OCI-LY3 (cell line): ENCODE data around the gene MED15.

Experiments
- EZH2phosphoT487 ChIP-seq: fragments of 200-600 bp; shearing (Covaris generic); IDR thresholded peaks from 2 replicates; pipeline ENCODE4 v1.6.1; 2018; ENCODE audit warnings: antibody characterized with exemption, mixed run types, low read depth
- TF ChIP-seq, protein P1 (sequence below): fragments of 200-600, 300-600 bp; sonication (generic); IDR thresholded peaks from 2 replicates; pipeline ENCODE4 v1.5.1; 2014; ENCODE audit warnings: antibody characterized with exemption, low read length, low read depth

DNA sequence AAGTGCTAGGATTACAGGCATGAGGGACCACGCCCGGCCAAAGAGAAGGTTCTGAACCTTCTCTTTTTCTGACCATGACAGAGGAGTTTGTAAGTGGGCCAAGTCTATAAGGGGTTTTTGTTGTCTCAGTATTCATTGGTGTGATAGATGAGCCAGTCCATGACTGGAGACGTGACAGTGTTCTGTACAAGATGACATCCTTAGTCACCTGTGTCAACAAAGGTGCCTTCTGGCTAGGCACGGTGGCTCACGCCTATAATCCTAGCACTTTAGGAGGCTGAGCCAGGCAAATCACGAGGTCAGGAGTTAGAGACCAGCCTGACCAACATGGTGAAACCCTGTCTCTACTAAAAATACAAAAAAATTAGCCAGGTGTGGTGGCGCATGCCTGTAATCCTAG lies 7.6 kb upstream of the MED15 start:
- TF ChIP-seq, protein P1, sequence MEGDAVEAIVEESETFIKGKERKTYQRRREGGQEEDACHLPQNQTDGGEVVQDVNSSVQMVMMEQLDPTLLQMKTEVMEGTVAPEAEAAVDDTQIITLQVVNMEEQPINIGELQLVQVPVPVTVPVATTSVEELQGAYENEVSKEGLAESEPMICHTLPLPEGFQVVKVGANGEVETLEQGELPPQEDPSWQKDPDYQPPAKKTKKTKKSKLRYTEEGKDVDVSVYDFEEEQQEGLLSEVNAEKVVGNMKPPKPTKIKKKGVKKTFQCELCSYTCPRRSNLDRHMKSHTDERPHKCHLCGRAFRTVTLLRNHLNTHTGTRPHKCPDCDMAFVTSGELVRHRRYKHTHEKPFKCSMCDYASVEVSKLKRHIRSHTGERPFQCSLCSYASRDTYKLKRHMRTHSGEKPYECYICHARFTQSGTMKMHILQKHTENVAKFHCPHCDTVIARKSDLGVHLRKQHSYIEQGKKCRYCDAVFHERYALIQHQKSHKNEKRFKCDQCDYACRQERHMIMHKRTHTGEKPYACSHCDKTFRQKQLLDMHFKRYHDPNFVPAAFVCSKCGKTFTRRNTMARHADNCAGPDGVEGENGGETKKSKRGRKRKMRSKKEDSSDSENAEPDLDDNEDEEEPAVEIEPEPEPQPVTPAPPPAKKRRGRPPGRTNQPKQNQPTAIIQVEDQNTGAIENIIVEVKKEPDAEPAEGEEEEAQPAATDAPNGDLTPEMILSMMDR: no peak
- TF ChIP-seq EZH2phosphoT487: no peak
